Mesenchymal stem cell (in vitro differentiated cells and primary cell): ENCODE data around the gene C19orf85.

Experiments
- DNase-seq: peaks from one replicate; pipeline ENCODE4 v3.0.0-alpha.2; 2013
- H2AFZ ChIP-seq: one replicate; pipeline ENCODE4 v1.6.1; 2013; ENCODE audit warnings: low read depth, mild to moderate bottlenecking, control low read depth, inconsistent platforms, low read length, moderate library complexity
- H2AK5ac ChIP-seq: 2 replicates; pipeline ENCODE4 v1.6.1; 2013; ENCODE audit warnings: low read length, moderate library complexity, mild to moderate bottlenecking, inconsistent platforms; ENCODE audit not compliant: severe bottlenecking
- H2BK120ac ChIP-seq: one replicate; pipeline ENCODE4 v1.6.1; 2013; ENCODE audit warnings: low read depth, mild to moderate bottlenecking, inconsistent platforms, low read length, moderate library complexity
- H2BK12ac ChIP-seq, 2 experiments: one replicate each; pipeline ENCODE4 v1.6.1; 2013; ENCODE audit warnings: inconsistent platforms in 2 of 2, low read length in 2 of 2, mild to moderate bottlenecking in 2 of 2, moderate library complexity in 2 of 2, control low read depth in 1 of 2
- H2BK15ac ChIP-seq: one replicate; pipeline ENCODE4 v1.6.1; 2013; ENCODE audit warnings: mild to moderate bottlenecking, low read depth, inconsistent platforms; ENCODE audit not compliant: poor library complexity, severe bottlenecking
- H2BK5ac ChIP-seq: 2 replicates; pipeline ENCODE4 v1.6.1; 2013; ENCODE audit warnings: low read depth, mild to moderate bottlenecking, low read length, control low read depth, inconsistent platforms; ENCODE audit not compliant: poor library complexity, severe bottlenecking
- H3K14ac ChIP-seq, 2 experiments: one replicate each; pipeline ENCODE4 v1.6.1; 2013; ENCODE audit warnings: inconsistent platforms in 2 of 2, low read length in 2 of 2, control low read depth in 1 of 2, mild to moderate bottlenecking in 1 of 2, moderate library complexity in 1 of 2
- H3K18ac ChIP-seq, 2 experiments: one replicate each; pipeline ENCODE4 v1.6.1; 2013; ENCODE audit warnings: inconsistent platforms in 2 of 2, low read length in 2 of 2, control low read depth in 1 of 2, low read depth in 1 of 2, mild to moderate bottlenecking in 1 of 2
- H3K23ac ChIP-seq, 2 experiments: one replicate each; pipeline ENCODE4 v1.6.1; 2013; ENCODE audit warnings: inconsistent platforms in 2 of 2, low read length in 2 of 2, mild to moderate bottlenecking in 2 of 2, moderate library complexity in 2 of 2, control low read depth in 1 of 2
- H3K27ac ChIP-seq: 2 replicates; pipeline ENCODE4 v1.5.1; 2013; ENCODE audit warnings: mild to moderate bottlenecking, moderate library complexity, low read length, control low read depth, inconsistent platforms; ENCODE audit not compliant: poor library complexity, severe bottlenecking
- H3K27me3 ChIP-seq, 2 experiments: 2 replicates each; pipeline versions ENCODE4 v1.6.1 to v1.7.0; 2013; ENCODE audit warnings: low read length in 2 of 2, mild to moderate bottlenecking in 2 of 2, moderate library complexity in 2 of 2, control low read depth in 1 of 2, inconsistent platforms in 1 of 2; ENCODE audit not compliant: control insufficient read depth in 1 of 2, insufficient read depth in 1 of 2
- H3K36me3 ChIP-seq, 2 experiments: 2 replicates each; pipeline versions ENCODE4 v1.6.1 to v1.7.0; 2013; ENCODE audit warnings: low read length in 2 of 2, control low read depth in 1 of 2, inconsistent platforms in 1 of 2, low read depth in 1 of 2, mild to moderate bottlenecking in 1 of 2; ENCODE audit not compliant: insufficient read depth in 2 of 2, control insufficient read depth in 1 of 2
- H3K4ac ChIP-seq, 2 experiments: one replicate each; pipeline ENCODE4 v1.6.1; 2013; ENCODE audit warnings: inconsistent platforms in 2 of 2, low read length in 2 of 2, mild to moderate bottlenecking in 2 of 2, moderate library complexity in 2 of 2, control low read depth in 1 of 2, low read depth in 1 of 2
- H3K4me1 ChIP-seq: 2 replicates; pipeline ENCODE4 v1.6.1; 2013; ENCODE audit warnings: low read depth, low read length, control low read depth; ENCODE audit not compliant: control insufficient read depth, insufficient read depth
- H3K4me2 ChIP-seq: 2 replicates; pipeline ENCODE4 v1.6.1; 2013; ENCODE audit warnings: low read length, mild to moderate bottlenecking, inconsistent platforms; ENCODE audit not compliant: poor library complexity, severe bottlenecking
- H3K4me3 ChIP-seq, 2 experiments: 2 replicates each; pipeline versions ENCODE4 v1.5.1 to v1.7.0; 2013; ENCODE audit warnings: low read length in 2 of 2, mild to moderate bottlenecking in 2 of 2, control low read depth in 1 of 2, low read depth in 1 of 2; ENCODE audit not compliant: insufficient read depth in 1 of 2
- H3K79me1 ChIP-seq: replicated peaks from 2 replicates; pipeline ENCODE4 v1.6.1; 2013; ENCODE audit warnings: mild to moderate bottlenecking, control low read depth, low read length, inconsistent platforms; ENCODE audit not compliant: poor library complexity, severe bottlenecking
- H3K9ac ChIP-seq: 2 replicates; pipeline ENCODE4 v1.7.0; 2013; ENCODE audit warnings: mild to moderate bottlenecking, low read length, moderate library complexity
- H3K9me3 ChIP-seq: 2 replicates; pipeline ENCODE4 v1.7.0; 2013; ENCODE audit warnings: mild to moderate bottlenecking, low read length; ENCODE audit not compliant: control insufficient read depth
- H4K8ac ChIP-seq: one replicate; pipeline ENCODE4 v1.6.1; 2013; ENCODE audit warnings: inconsistent platforms, mild to moderate bottlenecking, low read length, moderate library complexity
- H4K91ac ChIP-seq: one replicate; pipeline ENCODE4 v1.6.1; 2013; ENCODE audit warnings: mild to moderate bottlenecking, low read length, inconsistent platforms
- WGBS: methylation state at CpG from one replicate; pipeline ENCODE4 v1.1.7; 2013; ENCODE audit warnings: mixed read lengths; 5-methylcytosine and 5-hydroxymethylcytosine counted together

The C19orf85 gene

GRCh38 chr19:55486043-55486970 is 21.8 kb upstream of the C19orf85 start:
- peak overlapping the region; percentile 72 to 78 for H3K4me3 ChIP-seq
- H2BK12ac ChIP-seq, result peak overlapping the region; percentile 92 to 95
- WGBS, result 83% methylated on average over 52 of the region's 53 CpGs
- peak overlapping the region; percentile 66 for H2BK5ac ChIP-seq
- H3K14ac ChIP-seq, result peak overlapping the region in 1 of 2 experiments; percentile 64
- peak overlapping the region; percentile 88 to 91 for H3K18ac ChIP-seq
- H2AFZ ChIP-seq, result no peak overlapping the region
- H2AK5ac ChIP-seq, result peak overlapping the region; percentile 38
- no peak for DNase-seq
- no peak overlapping the region for H3K23ac ChIP-seq
- peak overlapping the region; percentile 55 to 89 for H3K4ac ChIP-seq
- H2BK120ac ChIP-seq, result peak overlapping the region; percentile 99
- H3K79me1 ChIP-seq, result peaks cover 20% of the 10 kb centered on the region
- H3K4me2 ChIP-seq, result peak overlapping the region; percentile 92
- H3K9me3 ChIP-seq, result no peaks in the 10 kb centered on the region
- H4K91ac ChIP-seq, result peak overlapping the region; percentile 95
- H3K27ac ChIP-seq, result peak overlapping the region; percentile 95
- peaks cover 6 to 62% of the 10 kb centered on the region in 2 experiments for H3K36me3 ChIP-seq
- H3K27me3 ChIP-seq, result no peaks in the 10 kb centered on the region
- H2BK15ac ChIP-seq, result peak overlapping the region; percentile 96
- H4K8ac ChIP-seq, result peak overlapping the region; percentile 86
- H3K9ac ChIP-seq, result peak overlapping the region; percentile 86
- H3K4me1 ChIP-seq, result peaks cover 70% of the 10 kb centered on the region

DNA sequence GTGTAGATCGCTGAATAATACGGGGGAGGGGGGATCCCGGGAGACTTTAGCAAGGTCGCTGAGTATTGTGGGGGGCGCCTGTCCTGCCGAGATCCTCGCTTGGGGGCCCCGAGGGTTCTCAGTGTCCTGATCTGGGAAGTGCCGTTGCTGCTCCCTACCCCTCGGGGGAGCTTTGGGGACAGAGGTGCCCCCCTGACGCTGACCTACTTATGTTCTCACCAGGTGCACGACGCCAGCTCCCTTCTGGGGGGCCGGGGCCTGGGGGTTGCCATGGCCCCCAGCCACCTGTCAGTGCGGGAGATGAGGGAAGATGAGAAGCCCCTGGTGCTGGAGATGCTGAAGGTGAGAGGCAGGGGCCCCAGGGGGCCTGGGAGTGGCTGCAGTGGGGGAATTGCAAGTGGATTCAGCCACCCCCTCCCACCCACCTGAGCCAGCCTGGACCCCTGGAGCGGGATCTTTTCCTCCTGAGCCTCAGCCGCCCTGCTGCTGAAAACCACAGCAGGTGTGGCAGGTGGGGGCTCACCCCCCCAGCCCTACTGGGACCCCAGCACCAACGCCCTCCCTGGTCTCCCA is 21.0 kb upstream of the C19orf85 start:
- Histone ChIP-seq H3K14ac (peak overlapping the region; percentile 48 to 83), H3K9ac (peak overlapping the region; percentile 86), H2AK5ac (peak overlapping the region; percentile 38), H3K4ac (peak overlapping the region; percentile 92 to 97), H4K91ac (peak overlapping the region; percentile 76), H3K4me3 (peak overlapping the region; percentile 72 to 78), H3K23ac (peak overlapping the region in 1 of 2 experiments; percentile 38), H4K8ac (peak overlapping the region; percentile 90), H3K36me3 (peaks cover 6 to 62% of the 10 kb centered on the region in 2 experiments), H3K4me1 (peaks cover 68% of the 10 kb centered on the region), H2AFZ (no peak overlapping the region), H3K9me3 (no peaks in the 10 kb centered on the region), H3K79me1 (peaks cover 20% of the 10 kb centered on the region), H3K18ac (peak overlapping the region; percentile 69 to 82), H2BK120ac (peak overlapping the region; percentile 99), H3K4me2 (peak overlapping the region; percentile 92), H2BK15ac (peak overlapping the region; percentile 98), H2BK12ac (peak overlapping the region; percentile 14 to 92), H2BK5ac (peak overlapping the region; percentile 19), H3K27me3 (no peaks in the 10 kb centered on the region), H3K27ac (peak overlapping the region; percentile 87)
- WGBS, result 18% methylated on average over 18 of the region's 18 CpGs
- no peak for DNase-seq

DNA sequence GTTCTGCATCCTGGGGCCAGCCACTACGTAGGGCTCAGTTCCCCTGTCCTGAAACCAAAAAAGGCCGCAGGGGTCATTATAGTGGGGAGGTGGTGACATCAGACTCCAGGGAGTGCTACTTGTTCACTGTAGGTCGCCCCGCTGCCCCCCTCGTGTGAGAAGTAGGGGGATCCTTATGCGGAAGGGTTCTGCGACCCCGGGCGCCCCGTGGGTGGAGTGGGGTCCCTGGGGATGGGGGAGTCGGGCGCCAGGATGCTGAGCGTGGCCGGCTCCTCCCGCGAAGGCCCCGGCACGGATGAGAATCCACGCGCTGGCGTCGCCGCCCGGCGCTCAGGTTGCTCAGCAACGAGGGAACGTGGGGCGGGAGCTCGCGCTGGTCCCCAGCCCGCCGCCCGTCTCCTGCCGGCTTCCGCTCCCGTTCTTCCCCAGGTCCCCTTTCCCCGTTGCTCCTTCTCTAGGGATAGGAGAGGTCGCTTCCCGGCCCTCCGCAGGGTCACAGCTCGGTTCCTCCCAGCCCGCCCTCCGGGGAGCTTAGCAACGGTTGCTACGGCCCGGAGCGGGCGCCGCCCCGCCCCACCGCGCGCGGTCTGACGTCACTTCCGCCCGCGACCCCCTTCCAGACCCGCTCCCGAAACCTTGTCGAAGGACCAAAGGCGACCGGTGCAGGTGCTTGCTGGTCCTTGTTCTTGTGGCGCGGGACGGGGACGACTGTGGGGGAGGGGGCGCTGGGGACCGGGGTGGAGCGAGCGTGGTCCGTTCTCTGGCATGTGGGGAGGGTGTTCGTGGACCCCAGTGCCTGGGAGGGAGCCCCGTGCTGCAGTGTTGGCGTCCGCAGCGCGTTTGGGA is 20.3 kb upstream of the C19orf85 start, which contains the start of gene NAT14:
Gene NAT14 (plus strand): TSS at position 596 of the 846 bp plus-strand sequence. CDS start 521 bp downstream, outside the sequence.
- Histone ChIP-seq H3K4me2 (peak within 1 kb of the TSS; percentile 92), H2AFZ (peak within 1 kb of the TSS; percentile 62), H3K36me3 (peaks cover 6 to 59% of the 10 kb centered on the region in 2 experiments), H3K9me3 (no peaks in the 10 kb centered on the region), H3K18ac (peak within 1 kb of the TSS; percentile 82 to 94), H2BK120ac (peak within 1 kb of the TSS; percentile 99), H4K8ac (peak within 1 kb of the TSS; percentile 90), H2BK15ac (peak within 1 kb of the TSS; percentile 98), H3K27ac (peak within 1 kb of the TSS; percentile 87), H2BK12ac (peak within 1 kb of the TSS; percentile 14 to 92), H3K4ac (peak within 1 kb of the TSS; percentile 92 to 97), H4K91ac (peak within 1 kb of the TSS; percentile 76), H2BK5ac (peak within 1 kb of the TSS; percentile 81), H3K23ac (peak within 1 kb of the TSS in 1 of 2 experiments; percentile 38), H3K79me1 (peaks cover 22% of the 10 kb centered on the region), H3K27me3 (no peaks in the 10 kb centered on the region), H3K9ac (peak within 1 kb of the TSS; percentile 86), H3K4me3 (peak within 1 kb of the TSS; percentile 72 to 78), H2AK5ac (peak within 1 kb of the TSS; percentile 38), H3K4me1 (peaks cover 65% of the 10 kb centered on the region), H3K14ac (peak within 1 kb of the TSS; percentile 48 to 83)
- DNase-seq, result peak; percentile 86
- 2% methylated on average over 67 of the region's 78 CpGs for WGBS
